ENCODE measurements around the gene CTDP1. TPM values are rescaled to one million over a fixed set of nuclear protein-coding genes. Genes with fewer than 3 reads are reported as not detected.

The CTDP1 gene
- total RNA-seq, 1 donor from 2014 or later, result 23.3 TPM

DNA sequence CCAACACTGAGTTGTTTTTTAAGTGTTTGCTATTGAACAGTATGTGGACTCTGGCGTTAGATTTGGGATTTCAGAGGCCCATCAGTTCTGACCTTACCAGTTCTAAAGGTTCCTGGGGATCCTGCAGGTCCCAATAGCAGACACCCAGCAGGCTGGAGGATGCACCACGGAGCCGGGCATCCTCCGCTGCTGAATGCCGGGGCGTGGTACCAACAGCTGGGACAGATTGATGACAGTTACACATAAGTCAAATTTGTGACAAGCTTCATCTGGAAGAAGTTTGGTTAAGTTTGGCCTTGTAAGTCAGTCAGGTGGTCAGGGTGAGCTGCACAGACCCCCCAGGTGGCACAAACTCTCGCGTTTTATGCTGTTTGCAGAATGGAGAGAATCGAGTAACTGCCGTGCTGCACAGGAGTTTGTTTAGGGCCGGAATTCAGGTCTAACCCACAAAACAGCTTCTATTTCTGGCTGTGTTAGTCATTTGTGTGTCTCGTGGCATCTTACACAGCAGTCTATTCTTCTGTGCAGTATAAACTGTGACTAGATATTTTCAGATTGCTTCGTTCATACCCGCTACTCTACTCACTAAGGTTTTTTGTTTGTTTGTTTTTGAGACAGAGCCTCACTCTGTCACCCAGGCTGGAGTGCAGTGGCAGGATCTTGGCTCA, 19.2 kb downstream of the CTDP1 start:
- Histone ChIP-seq H3K27ac (no peak overlapping the region), H3K27me3 (no peaks in the 10 kb centered on the region), H3K9me3 (no peaks in the 10 kb centered on the region), H3K36me3 (peaks cover 0 to 45% of the 10 kb centered on the region in 2 donors), H3K4me1 (no peaks in the 10 kb centered on the region), H3K4me3 (no peak overlapping the region)
- TF ChIP-seq POLR2A (IDR thresholded peaks at IDR 0.05) (no peak), CTCF (IDR thresholded peaks at IDR 0.05) (no peak), POLR2AphosphoS5 (IDR thresholded peaks at IDR 0.05; ENCODE audit: insufficient read depth in 1 of 2, low read depth in 1 of 2) (no peak)
- DNase-seq (ENCODE audit: extremely low spot score in 2 of 2), result no peak
- intact Hi-C loops (cut with DNase I), result no loop called here

DNA sequence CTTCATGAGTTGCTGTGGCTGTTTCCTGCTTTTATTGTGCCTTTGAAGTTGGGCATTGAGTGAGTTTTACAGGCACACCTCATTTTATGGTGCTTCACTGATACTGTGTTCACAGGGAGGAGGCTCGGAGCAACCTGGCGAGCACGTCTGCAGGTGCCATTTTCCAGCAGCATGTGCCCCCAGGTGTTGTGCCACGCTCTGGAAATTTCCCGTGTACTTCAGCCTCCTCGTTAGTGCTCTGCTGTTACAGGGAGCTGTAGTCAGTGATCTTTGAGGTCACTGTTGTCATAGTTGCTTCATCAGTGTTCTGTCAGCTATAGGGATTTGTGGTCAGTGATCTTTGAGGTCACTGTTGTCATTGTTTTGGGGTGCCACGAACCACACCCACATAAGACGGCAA, 20.1 kb downstream of the CTDP1 start:
- peaks cover 0 to 49% of the 10 kb centered on the region in 2 donors for H3K36me3 ChIP-seq
- DNase-seq (ENCODE audit: extremely low spot score in 2 of 2), result no peak

DNA sequence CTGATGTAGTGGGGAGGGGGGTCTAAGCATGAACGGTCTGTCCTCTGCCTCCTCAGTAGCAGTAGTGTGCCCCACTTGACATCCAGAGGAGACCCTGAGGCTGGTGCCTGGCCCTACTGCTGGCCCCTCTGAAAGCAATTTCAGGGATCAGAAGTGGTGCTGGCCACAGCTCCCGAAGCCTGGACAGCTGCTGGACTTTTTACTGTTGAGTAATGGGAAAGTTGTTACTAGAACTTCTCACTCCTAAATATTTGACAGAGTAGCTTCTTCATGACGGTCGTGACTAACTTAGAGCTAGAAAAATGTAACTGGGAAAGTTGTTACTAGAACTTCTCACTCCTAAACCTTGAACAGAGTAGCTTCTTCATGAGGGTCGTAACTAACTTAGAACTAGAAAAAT, 23.3 kb downstream of the CTDP1 start:
- Histone ChIP-seq H3K27ac (no peak overlapping the region), H3K36me3 (peaks cover 0 to 45% of the 10 kb centered on the region in 2 donors), H3K9me3 (no peaks in the 10 kb centered on the region), H3K4me3 (no peak overlapping the region), H3K27me3 (no peaks in the 10 kb centered on the region), H3K4me1 (no peaks in the 10 kb centered on the region)
- TF ChIP-seq POLR2AphosphoS5 (IDR thresholded peaks at IDR 0.05; ENCODE audit: insufficient read depth in 1 of 2, low read depth in 1 of 2), result no peak
- TF ChIP-seq POLR2A (IDR thresholded peaks at IDR 0.05), result no peak
- TF ChIP-seq CTCF (IDR thresholded peaks at IDR 0.05), result no peak
- intact Hi-C loops (cut with DNase I), result no loop called here
- no peak for DNase-seq (ENCODE audit: extremely low spot score in 2 of 2)

More for the DNA sequence above, 20.1 kb downstream of the CTDP1 start:
- H3K4me3 ChIP-seq, result no peak overlapping the region
- no peak overlapping the region for H3K27ac ChIP-seq
- H3K27me3 ChIP-seq, result no peaks in the 10 kb centered on the region
- H3K4me1 ChIP-seq, result no peaks in the 10 kb centered on the region
- intact Hi-C loops (cut with DNase I), result no loop called here
- TF ChIP-seq POLR2AphosphoS5 (IDR thresholded peaks at IDR 0.05; ENCODE audit: insufficient read depth in 1 of 2, low read depth in 1 of 2) (no peak), CTCF (IDR thresholded peaks at IDR 0.05) (no peak), POLR2A (IDR thresholded peaks at IDR 0.05) (no peak)
- no peaks in the 10 kb centered on the region for H3K9me3 ChIP-seq

DNA sequence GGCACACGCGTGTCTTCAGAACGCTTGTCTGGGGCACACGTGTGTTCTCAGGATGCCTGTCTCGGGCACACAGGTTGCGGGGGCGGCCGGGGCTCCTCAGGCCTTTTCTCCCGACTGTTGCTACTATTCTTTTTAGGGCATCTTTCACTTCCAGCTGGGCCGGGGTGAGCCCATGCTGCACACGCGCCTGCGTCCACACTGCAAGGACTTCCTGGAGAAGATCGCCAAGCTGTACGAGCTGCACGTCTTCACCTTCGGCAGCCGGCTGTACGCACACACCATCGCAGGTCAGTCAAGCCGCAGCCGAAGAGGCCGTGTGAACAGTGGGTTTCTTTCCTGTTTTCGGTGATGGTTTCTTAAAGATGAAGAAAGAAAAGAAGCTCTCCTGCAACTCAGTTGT, 25.0 kb downstream of the CTDP1 start:
- peaks cover 0 to 42% of the 10 kb centered on the region in 2 donors for H3K36me3 ChIP-seq
- no peak overlapping the region for H3K27ac ChIP-seq
- H3K27me3 ChIP-seq, result no peaks in the 10 kb centered on the region
- intact Hi-C loops (cut with DNase I), result no loop called here
- no peaks in the 10 kb centered on the region for H3K4me1 ChIP-seq
- no peak for DNase-seq (ENCODE audit: extremely low spot score in 2 of 2)
- H3K9me3 ChIP-seq, result no peaks in the 10 kb centered on the region
- no peak for TF ChIP-seq CTCF (IDR thresholded peaks at IDR 0.05)
- TF ChIP-seq POLR2AphosphoS5 (IDR thresholded peaks at IDR 0.05; ENCODE audit: insufficient read depth in 1 of 2, low read depth in 1 of 2), result no peak
- TF ChIP-seq POLR2A (IDR thresholded peaks at IDR 0.05), result no peak
- H3K4me3 ChIP-seq, result no peak overlapping the region

DNA sequence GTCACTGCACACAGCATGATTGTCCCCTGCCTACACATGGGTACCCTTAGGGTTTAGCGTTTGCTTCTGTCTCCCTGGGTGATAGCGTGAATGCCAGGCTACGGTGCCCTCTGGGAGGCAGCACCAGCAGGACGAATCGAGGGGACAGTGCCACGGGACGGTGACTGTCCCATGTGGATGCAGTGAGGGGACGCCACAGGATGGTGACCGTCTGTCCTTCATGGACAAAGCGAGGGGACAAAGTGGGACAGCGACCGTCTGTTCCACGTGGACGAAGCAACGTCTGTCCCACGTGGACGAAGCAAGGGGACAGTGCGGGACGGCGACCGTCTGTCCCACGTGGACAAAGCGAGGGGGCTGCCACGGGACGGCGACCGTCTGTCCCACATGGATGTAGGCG, 25.7 kb downstream of the CTDP1 start:
- TF ChIP-seq POLR2A (IDR thresholded peaks at IDR 0.05) (no peak), CTCF (IDR thresholded peaks at IDR 0.05) (no peak), POLR2AphosphoS5 (IDR thresholded peaks at IDR 0.05; ENCODE audit: insufficient read depth in 1 of 2, low read depth in 1 of 2) (no peak)
- no peaks in the 10 kb centered on the region for H3K9me3 ChIP-seq
- H3K27me3 ChIP-seq, result no peaks in the 10 kb centered on the region
- no peak for DNase-seq (ENCODE audit: extremely low spot score in 2 of 2)
- H3K27ac ChIP-seq, result no peak overlapping the region
- H3K36me3 ChIP-seq, result peaks cover 0 to 39% of the 10 kb centered on the region in 2 donors
- intact Hi-C loops (cut with DNase I), result no loop called here
- no peaks in the 10 kb centered on the region for H3K4me1 ChIP-seq
- no peak overlapping the region for H3K4me3 ChIP-seq
